Fibroblast of pulmonary artery (primary cell): ENCODE data around the gene INCA1.

ENCODE experiments used
- DNase-seq: peaks from one replicate; pipeline ENCODE4 v3.0.0-alpha.2; 2010; ENCODE audit warnings: low read depth
- H3K4me3 ChIP-seq: replicated peaks from 2 replicates; pipeline ENCODE4 v1.5.1; 2011; ENCODE audit warnings: low read depth, mild to moderate bottlenecking, control low read depth, low read length, moderate library complexity
- TF ChIP-seq, protein P1 (sequence below): IDR thresholded peaks from 2 replicates; pipeline ENCODE4 v1.5.1; 2011; ENCODE audit warnings: mild to moderate bottlenecking, control low read depth, low read length, inconsistent platforms; ENCODE audit errors: missing control alignments

INCA1 gene, protein sequence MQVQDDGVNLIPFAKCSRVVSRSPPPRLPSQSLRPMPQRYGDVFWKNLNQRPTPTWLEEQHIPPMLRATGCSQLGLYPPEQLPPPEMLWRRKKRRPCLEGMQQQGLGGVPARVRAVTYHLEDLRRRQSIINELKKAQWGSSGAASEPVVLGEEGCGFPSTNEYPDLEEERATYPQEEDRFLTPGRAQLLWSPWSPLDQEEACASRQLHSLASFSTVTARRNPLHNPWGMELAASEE

DNA sequence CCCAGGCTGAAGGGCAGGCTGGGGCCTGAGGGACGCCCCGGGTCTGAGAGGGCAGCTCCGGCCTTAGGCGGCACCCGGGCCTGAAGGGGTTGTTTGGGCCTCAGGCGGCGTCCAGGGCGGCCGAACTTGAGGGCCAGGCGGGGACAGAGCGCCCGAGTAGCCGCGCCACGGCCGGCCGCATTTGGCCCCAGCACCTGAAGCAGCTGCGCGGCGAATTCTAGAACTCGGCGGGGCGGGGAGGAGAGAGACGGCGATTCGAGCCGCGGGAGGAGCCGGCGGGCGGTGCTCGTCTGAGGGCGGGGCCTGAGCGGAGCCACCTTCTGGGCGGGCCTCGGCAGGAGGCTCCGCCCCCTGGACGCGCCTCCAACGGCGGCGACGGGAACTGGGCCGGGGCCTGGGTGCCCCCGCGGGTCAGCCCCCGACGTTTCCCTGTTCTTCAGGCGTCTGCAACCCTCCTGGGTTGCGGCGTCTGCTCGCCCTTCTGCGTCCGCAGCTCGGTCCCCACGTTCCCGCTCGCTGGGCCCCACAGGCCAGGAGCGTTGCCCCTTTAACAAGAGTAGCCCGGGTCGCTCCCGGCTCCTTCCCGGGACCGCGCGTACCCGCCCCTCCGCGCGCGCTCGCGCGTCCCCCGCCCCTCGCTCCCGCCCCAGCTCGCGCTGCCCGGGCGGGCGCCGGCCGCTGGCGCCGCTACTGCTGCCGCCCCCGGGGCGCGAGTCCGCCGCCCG is at the start of gene INCA1, which contains the start of gene KIF1C:
Gene INCA1, minus strand, starts transcription at position 221 of the 725 bp plus-strand sequence. CDS start 3,085 bp downstream, outside the sequence.
Gene KIF1C, plus strand, starts transcription at position 649 of the 725 bp plus-strand sequence. CDS start 2,297 bp downstream, outside the sequence.
- TF ChIP-seq, protein P1, sequence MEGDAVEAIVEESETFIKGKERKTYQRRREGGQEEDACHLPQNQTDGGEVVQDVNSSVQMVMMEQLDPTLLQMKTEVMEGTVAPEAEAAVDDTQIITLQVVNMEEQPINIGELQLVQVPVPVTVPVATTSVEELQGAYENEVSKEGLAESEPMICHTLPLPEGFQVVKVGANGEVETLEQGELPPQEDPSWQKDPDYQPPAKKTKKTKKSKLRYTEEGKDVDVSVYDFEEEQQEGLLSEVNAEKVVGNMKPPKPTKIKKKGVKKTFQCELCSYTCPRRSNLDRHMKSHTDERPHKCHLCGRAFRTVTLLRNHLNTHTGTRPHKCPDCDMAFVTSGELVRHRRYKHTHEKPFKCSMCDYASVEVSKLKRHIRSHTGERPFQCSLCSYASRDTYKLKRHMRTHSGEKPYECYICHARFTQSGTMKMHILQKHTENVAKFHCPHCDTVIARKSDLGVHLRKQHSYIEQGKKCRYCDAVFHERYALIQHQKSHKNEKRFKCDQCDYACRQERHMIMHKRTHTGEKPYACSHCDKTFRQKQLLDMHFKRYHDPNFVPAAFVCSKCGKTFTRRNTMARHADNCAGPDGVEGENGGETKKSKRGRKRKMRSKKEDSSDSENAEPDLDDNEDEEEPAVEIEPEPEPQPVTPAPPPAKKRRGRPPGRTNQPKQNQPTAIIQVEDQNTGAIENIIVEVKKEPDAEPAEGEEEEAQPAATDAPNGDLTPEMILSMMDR, result no peak
- DNase-seq, result peak; percentile 87
- peak within 1 kb of the TSS; percentile 90 for H3K4me3 ChIP-seq

DNA sequence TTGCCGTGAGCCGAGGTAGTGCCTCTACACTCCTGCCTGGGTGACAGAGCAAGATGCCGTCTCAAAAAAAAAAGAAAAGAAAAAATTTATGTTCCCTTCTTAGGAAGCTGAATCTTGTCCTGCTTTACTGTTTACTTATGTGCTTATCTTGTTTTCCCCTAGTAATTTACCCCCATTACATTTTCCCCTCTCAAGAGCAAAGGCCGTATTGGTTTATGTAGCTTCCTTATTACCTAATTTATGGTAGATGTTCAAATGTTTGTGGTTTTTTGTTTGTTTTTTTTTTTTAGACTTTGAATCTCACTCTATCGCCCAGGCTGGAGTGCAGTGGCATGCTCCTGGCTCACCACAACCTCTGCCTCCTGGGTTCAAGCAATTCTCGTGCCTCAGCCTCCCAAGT is 48.2 kb upstream of the INCA1 start:
- no peak overlapping the region for H3K4me3 ChIP-seq
- TF ChIP-seq, protein P1, result no peak
- no peak for DNase-seq

DNA sequence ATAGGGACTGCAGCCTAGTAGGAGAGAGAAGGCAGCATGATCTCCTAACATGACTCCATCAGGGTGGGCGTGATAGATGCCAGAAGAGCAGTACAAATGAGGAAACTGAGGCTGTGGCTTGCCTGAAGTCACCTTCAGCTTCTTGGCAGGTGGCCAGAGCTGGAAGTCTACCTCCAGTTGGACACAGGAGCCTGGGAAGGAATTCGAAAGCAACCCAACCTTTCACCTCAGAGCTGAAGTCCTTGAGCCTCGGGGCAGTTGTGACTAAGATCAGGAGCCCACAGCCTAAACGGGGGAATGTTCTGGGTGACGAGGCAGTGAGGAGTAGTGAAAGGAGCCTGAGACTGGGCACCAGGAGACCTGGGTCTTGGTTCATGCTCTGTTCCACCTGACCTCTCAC is 47.3 kb upstream of the INCA1 start:
- TF ChIP-seq, protein P1, result no peak
- no peak overlapping the region for H3K4me3 ChIP-seq
- no peak for DNase-seq

DNA sequence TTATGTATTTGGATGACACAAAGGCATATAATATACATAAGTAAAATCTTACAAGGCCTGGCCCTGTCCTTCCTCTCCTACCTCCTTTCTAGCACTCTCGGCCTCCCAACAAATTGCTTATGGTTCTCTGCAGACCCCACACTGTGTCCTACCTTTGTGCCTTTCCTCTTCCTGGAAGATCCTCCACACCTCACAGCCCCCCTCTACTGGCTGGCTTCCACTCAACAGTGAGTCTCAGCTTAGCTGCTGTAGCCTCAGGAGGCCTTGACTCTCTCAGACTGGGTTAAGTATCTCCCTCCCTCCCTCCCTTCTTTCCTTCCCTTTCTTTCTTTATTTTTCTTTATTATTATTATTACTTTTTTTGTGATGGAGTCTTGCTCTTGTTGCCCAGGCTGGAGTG is 46.2 kb upstream of the INCA1 start:
- TF ChIP-seq, protein P1, result no peak
- no peak overlapping the region for H3K4me3 ChIP-seq
- DNase-seq, result no peak

DNA sequence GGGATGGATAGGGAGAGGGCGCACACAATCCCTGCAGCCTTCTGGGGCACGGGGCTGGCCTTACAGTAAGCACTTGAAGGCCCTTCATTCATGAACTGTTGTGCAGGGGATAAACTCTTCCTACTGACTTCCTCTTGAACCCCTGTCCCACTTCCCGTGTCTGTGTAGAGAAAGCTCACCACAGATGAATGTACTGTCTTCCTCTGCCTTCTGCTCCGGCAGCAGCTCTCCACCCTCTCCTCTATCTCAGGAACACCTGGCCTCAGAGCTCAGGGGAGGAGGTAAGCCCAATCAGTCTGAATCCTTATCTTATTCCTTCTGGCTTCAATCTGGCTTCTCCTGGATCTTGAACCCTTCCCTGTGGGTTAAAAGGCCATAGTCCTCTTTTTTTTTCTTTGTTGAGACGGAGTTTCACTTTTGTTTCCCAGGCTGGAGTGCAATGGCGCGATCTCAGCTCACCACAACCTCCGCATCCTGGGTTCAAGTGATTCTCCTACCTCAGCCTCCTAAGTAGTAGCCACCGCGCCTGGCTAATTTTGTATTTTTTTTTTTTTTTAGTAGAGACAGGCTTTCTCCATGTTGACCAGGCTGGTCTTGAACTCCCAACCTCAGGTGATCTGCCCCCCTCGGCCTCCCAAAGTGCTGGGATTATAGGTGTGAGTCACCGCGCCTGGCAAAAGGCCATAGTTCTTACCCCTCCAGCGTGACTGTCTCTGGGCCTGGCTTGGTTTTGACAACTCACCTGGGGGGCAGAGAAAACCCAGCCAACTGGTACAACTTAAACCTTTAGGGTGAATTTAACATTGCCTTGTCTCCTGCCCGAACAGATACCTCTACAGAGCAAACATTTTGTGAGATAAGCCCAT is 45.1 kb upstream of the INCA1 start:
- no peak overlapping the region for H3K4me3 ChIP-seq
- DNase-seq, result no peak
- TF ChIP-seq, protein P1, result no peak

DNA sequence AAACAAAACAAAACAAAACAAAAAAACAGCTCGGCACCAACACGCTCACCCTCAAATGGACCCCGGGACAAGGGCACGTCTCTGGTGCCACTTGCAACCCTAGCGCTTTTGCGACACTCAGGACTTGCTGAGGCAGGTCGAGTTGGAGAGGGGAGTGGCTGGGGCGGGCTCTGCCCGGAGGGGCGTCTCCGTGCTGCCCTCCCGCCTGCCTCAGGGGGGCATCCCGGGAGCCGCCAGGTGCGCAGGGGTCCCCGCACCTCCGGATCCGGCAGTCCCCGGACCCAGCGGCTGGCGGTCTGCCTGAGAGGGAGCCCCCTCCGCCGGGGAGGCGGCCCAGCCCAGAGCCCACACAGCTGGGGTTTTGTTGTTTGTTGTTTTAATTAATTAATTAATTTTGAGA is 38.0 kb upstream of the INCA1 start, which contains the start of gene SLC52A1:
Gene SLC52A1, minus strand, starts transcription at position 112 of the 400 bp plus-strand sequence. CDS start 820 bp downstream, outside the sequence.
- TF ChIP-seq, protein P1, result no peak
- H3K4me3 ChIP-seq, result peak within 1 kb of the TSS; percentile 12
- no peak for DNase-seq
